GM12891 (cell line): ENCODE results near the gene BABAM2.

Source experiments
- DNase-seq: peaks from one replicate; pipeline ENCODE4 v3.0.0; 2011; ENCODE audit warnings: low spot score; ENCODE audit not compliant: insufficient read length
- FAIRE-seq: peaks from 2 replicates; lab custom pipeline; 2011; peaks lifted over from hg19 to GRCh38; lab: Jason Lieb, UNC
- PAX5 ChIP-seq: IDR thresholded peaks from 2 replicates; pipeline ENCODE4 v1.6.1; 2011; ENCODE audit warnings: low read length, moderate library complexity, mild to moderate bottlenecking; ENCODE audit not compliant: insufficient read depth, severe bottlenecking
- POLR2A ChIP-seq: IDR thresholded peaks from 2 replicates; pipeline ENCODE4 v1.6.1; 2011; ENCODE audit warnings: low read depth, low read length, control low read depth
- POLR2AphosphoS5 ChIP-seq: IDR thresholded peaks from 2 replicates; pipeline ENCODE4 v1.6.1; 2011; ENCODE audit warnings: low read depth, low read length, control low read depth
- POU2F2 ChIP-seq: IDR thresholded peaks from 2 replicates; pipeline ENCODE4 v1.6.1; 2011; ENCODE audit warnings: low read depth, mild to moderate bottlenecking, control low read depth, low read length, moderate library complexity
- SPI1 ChIP-seq: IDR thresholded peaks from 2 replicates; pipeline ENCODE4 v1.6.1; 2011; ENCODE audit warnings: low read depth, low read length, control low read depth
- TAF1 ChIP-seq: IDR thresholded peaks from 2 replicates; pipeline ENCODE4 v1.6.1; 2011; ENCODE audit warnings: low read depth, low read length, control low read depth

The BABAM2 gene

GRCh38 chr2:28080911-28081310 lies 190.4 kb downstream of the BABAM2 start:
- TF ChIP-seq SPI1 (no peak), TAF1 (no peak), POLR2A (no peak), POU2F2 (no peak), POLR2AphosphoS5 (no peak), PAX5 (no peak)
- DNase-seq (no peak), FAIRE-seq (no peak)

DNA sequence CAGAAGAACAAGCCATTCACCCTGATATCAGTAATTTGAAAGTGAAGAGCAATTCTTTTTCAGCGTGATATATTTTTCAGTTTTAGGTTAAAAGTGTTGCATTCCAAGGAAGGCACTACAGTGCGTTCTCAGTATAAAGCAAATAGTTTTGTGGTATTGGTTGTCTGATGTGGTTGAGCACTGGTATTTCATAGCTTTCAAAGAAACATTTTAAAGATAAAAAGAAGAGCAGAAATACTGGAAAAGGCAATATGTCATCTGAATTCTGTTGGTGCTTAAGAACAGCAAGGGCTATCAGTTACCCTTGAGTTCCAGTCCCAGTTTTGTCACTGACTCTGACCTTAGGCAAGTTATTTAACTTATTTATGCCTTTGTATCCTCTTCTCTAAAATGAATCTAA lies 191.6 kb downstream of the BABAM2 start:
- no peak for TF ChIP-seq POLR2AphosphoS5
- no peak for TF ChIP-seq POU2F2
- DNase-seq (no peak), FAIRE-seq (no peak)

GRCh38 chr2:28083476-28083875 lies 192.9 kb downstream of the BABAM2 start:
- DNase-seq (no peak), FAIRE-seq (no peak)
- TF ChIP-seq TAF1 = no peak
- TF ChIP-seq SPI1 = no peak
- no peak for TF ChIP-seq PAX5
- TF ChIP-seq POU2F2 = no peak
- no peak for TF ChIP-seq POLR2A
- no peak for TF ChIP-seq POLR2AphosphoS5

GRCh38 chr2:28084564-28084963 lies 194.0 kb downstream of the BABAM2 start:
- TF ChIP-seq POLR2A (no peak), SPI1 (no peak), PAX5 (no peak), POU2F2 (no peak), TAF1 (no peak), POLR2AphosphoS5 (no peak)
- DNase-seq (no peak), FAIRE-seq (no peak)

DNA sequence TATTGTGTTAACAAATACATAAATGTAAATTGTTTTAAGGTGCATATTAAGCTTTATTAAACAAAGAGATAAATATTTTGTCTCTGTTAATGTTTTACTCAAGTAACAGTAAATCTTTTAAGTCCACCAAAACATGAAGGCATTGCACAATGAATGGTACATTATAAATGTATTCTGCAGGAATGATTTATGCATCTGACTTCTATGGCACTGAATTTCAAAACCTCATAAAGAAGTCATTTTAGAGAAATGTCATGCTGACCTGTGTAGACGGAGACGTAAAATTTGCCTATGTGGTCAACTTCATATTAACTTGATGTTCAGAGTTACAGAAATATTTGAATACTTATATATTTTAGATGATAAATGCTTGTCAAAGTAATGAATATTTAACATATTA lies 194.7 kb downstream of the BABAM2 start:
- no peak for DNase-seq
- no peak for TF ChIP-seq SPI1
- no peak for TF ChIP-seq PAX5
- TF ChIP-seq POLR2A = no peak
- no peak for TF ChIP-seq TAF1
- TF ChIP-seq POU2F2 = no peak
- TF ChIP-seq POLR2AphosphoS5 = no peak
- FAIRE-seq = no peak

DNA sequence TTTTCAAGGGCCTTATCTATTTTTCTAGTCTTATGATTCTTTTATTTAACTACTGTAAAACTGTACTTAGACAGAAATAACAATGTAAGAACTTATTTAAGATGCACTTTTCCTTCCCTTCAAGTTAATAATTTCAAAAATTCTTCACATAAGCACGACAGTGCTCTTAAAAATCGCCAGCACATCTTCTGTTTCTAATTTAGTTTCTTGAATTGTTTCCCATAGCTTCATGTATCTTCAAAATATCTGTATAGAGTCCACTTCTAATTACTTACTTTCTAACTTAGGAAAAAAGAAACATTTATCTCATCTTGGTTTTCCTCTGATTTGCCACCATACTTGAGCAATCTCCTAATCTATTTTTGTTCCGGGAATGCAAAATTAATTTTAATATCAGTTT lies 196.1 kb downstream of the BABAM2 start:
- DNase-seq (no peak), FAIRE-seq (no peak)
- TF ChIP-seq SPI1 = no peak
- no peak for TF ChIP-seq POU2F2
- TF ChIP-seq POLR2AphosphoS5 = no peak
- TF ChIP-seq PAX5 = no peak

DNA sequence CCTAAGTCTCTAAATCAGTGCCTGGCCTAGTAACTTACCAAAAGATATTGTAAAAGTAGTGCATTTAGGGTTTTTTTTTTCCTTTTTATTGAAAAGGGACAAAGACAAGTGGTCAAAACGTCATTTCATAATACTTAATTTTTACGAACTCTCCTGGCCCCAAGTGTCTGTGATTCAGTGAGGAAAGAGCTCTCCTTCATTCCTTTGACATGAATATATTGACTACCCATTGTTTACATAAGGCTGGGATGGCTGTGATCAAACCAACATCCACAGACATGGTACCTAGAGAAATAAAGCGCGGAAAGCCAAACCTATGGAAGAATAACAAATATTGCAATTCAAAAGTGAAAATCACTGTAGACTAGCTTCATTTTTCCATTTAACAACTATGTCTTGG lies 198.4 kb downstream of the BABAM2 start:
- FAIRE-seq = no peak
- TF ChIP-seq POLR2A (no peak), PAX5 (no peak), SPI1 (no peak), POLR2AphosphoS5 (no peak), TAF1 (no peak), POU2F2 (no peak)
- no peak for DNase-seq

- DNase-seq = no peak
- TF ChIP-seq POLR2A (no peak), POU2F2 (no peak), PAX5 (no peak), POLR2AphosphoS5 (no peak), SPI1 (no peak)
- no peak for FAIRE-seq
These were observed 199.0 kb downstream of the BABAM2 start for GRCh38 chr2:28089486-28089885.

- TF ChIP-seq POLR2AphosphoS5 (no peak), POLR2A (no peak), PAX5 (no peak), POU2F2 (no peak), TAF1 (no peak), SPI1 (no peak)
- no peak for DNase-seq
- FAIRE-seq = no peak
These were observed 202.8 kb downstream of the BABAM2 start for GRCh38 chr2:28093308-28093707.

DNA sequence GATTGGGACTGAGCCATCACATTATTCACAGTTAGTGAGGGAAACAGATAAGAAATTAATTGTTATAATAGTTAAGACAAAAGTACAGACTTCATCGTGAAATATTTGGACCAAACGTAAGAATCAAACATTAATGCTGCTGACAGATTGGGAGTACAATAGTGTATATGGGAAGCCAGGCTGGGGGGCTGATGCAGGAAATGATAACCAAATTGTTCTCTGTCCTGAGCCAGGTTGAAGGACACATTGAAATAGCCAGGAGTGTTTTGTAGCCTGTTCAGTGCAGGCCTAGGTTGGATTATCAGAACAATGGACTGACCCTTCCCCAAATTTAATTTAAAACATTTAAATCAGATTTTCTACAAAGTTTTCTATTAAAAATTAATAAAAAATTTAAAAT lies 203.2 kb downstream of the BABAM2 start:
- no peak for DNase-seq
- no peak for FAIRE-seq
- TF ChIP-seq POU2F2 = no peak
- no peak for TF ChIP-seq SPI1
- no peak for TF ChIP-seq POLR2A
- no peak for TF ChIP-seq POLR2AphosphoS5
- no peak for TF ChIP-seq PAX5
- no peak for TF ChIP-seq TAF1

GRCh38 chr2:28094739-28095138 lies 204.2 kb downstream of the BABAM2 start:
- FAIRE-seq (no peak), DNase-seq (no peak)
- TF ChIP-seq SPI1 (no peak), POLR2AphosphoS5 (no peak), PAX5 (no peak), TAF1 (no peak), POU2F2 (no peak), POLR2A (no peak)

DNA sequence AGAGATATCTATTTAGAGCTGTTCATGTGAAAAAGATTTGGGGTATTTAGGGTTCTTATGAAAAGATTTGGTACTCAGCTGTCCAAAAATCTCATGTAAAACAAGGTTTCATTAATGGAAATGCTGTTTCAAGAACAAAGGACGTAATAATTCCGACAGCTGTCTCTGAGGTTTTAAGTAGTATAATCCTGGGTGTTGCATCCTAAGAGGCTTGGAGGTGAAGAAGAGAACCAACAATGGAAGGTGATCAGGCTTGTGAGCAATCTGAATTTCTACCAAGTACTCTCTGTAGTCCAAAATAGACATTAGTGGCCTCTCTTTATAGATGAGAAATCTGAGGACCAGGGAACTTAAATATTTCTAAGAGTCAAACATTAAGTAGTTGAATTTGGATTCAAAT lies 205.1 kb downstream of the BABAM2 start:
- no peak for TF ChIP-seq SPI1
- TF ChIP-seq TAF1 = no peak
- no peak for TF ChIP-seq POU2F2
- DNase-seq (no peak), FAIRE-seq (no peak)
